Measurements from ENCODE around the gene EFNA3. TPM values are rescaled to one million over a fixed set of nuclear protein-coding genes. Genes with fewer than 3 reads are reported as not detected.

The EFNA3 gene
- total RNA-seq, 1 donor from 2014 or later = 9.0 TPM

- peaks cover 28% of the 10 kb centered on the region for H3K4me1 Mint-ChIP-seq (ENCODE audit: low read depth)
- no peaks in the 10 kb centered on the region for H3K9me3 Mint-ChIP-seq (ENCODE audit: low read depth)
Observed at GRCh38 chr1:155135415-155136028, 56.9 kb downstream of the EFNA3 start, which contains the start of gene SLC50A1. Gene SLC50A1 (plus strand): TSS chr1:155135852. CDS start chr1:155135912, 60 bp downstream.

GRCh38 chr1:155136748-155137147 lies 58.1 kb downstream of the EFNA3 start:
- H3K4me1 Mint-ChIP-seq (ENCODE audit: low read depth) = peaks cover 21% of the 10 kb centered on the region
- peak overlapping the region; percentile 97 for H3K4me3 Mint-ChIP-seq (ENCODE audit: low read depth)

More at GRCh38 chr1:155135415-155136028, 56.9 kb downstream of the EFNA3 start, which contains the start of gene SLC50A1:
- no peak for TF ChIP-seq CTCF (IDR thresholded peaks at IDR 0.05; ENCODE audit: unreplicated experiment)
- peak; percentile 97 for DNase-seq (ENCODE audit: low spot score, unreplicated experiment)
- no peaks in the 10 kb centered on the region for H3K27me3 Mint-ChIP-seq
- peaks cover 11% of the 10 kb centered on the region for H3K36me3 Mint-ChIP-seq (ENCODE audit: insufficient read depth)
- H3K27ac Mint-ChIP-seq = peak within 1 kb of the TSS; percentile 99
- H3K4me3 Mint-ChIP-seq (ENCODE audit: low read depth) = peak within 1 kb of the TSS; percentile 97

More at GRCh38 chr1:155136748-155137147, 58.1 kb downstream of the EFNA3 start:
- Mint-ChIP-seq H3K9me3 (ENCODE audit: low read depth) (no peaks in the 10 kb centered on the region), H3K27me3 (peaks cover 7% of the 10 kb centered on the region), H3K36me3 (ENCODE audit: insufficient read depth) (peaks cover 11% of the 10 kb centered on the region), H3K27ac (peak overlapping the region; percentile 99)
- TF ChIP-seq CTCF (IDR thresholded peaks at IDR 0.05; ENCODE audit: unreplicated experiment) = no peak
- DNase-seq (ENCODE audit: low spot score, unreplicated experiment) = no peak

Other genes starting within 250 kb of the EFNA3 start
- 0.36 and 0.86 TPM in 2 replicates for gene KCNN3, start 208.6 kb upstream of the EFNA3 start, total RNA-seq
- gene PMVK, start 142.1 kb upstream of the EFNA3 start, total RNA-seq = 26.3 and 26.9 TPM in 2 replicates
- 69.1 and 69.5 TPM in 2 replicates for gene PBXIP1, start 122.7 kb upstream of the EFNA3 start, total RNA-seq
- 49.1 and 52.7 TPM in 2 replicates for gene PYGO2, start 117.1 kb upstream of the EFNA3 start, total RNA-seq
- 43.3 and 54.7 TPM in 2 replicates for gene SHC1, start 108.1 kb upstream of the EFNA3 start, total RNA-seq
- 78.7 and 85.8 TPM in 2 replicates for gene CKS1B, start 104.2 kb upstream of the EFNA3 start, total RNA-seq
- gene FLAD1, start 95.5 kb upstream of the EFNA3 start, total RNA-seq = 53.7 and 55.9 TPM in 2 replicates
- gene LENEP, start 85.3 kb upstream of the EFNA3 start, total RNA-seq = 0.84 TPM in 2 replicates
- 28.9 and 29.9 TPM in 2 replicates for gene ZBTB7B, start 76.0 kb upstream of the EFNA3 start, total RNA-seq
- 2.2 TPM in 2 replicates for gene DCST2, start 45.1 kb upstream of the EFNA3 start, total RNA-seq
- gene DCST1, start 45.0 kb upstream of the EFNA3 start, total RNA-seq = not detected in 2 replicates
- gene ADAM15, start 27.5 kb upstream of the EFNA3 start, total RNA-seq = 20.9 and 22.1 TPM in 2 replicates
- 45.5 and 46.8 TPM in 2 replicates for gene EFNA4, start 15.1 kb upstream of the EFNA3 start, total RNA-seq
- gene EFNA1, start 49.0 kb downstream of the EFNA3 start, total RNA-seq = 22.1 and 22.2 TPM in 2 replicates
- gene SLC50A1, start 57.0 kb downstream of the EFNA3 start, total RNA-seq = 33.3 and 35.5 TPM in 2 replicates
- gene DPM3, start 61.7 kb downstream of the EFNA3 start, total RNA-seq = 45.6 and 49.3 TPM in 2 replicates
- 146 and 149 TPM in 2 replicates for gene KRTCAP2, start 94.5 kb downstream of the EFNA3 start, total RNA-seq
- gene TRIM46, start 95.0 kb downstream of the EFNA3 start, total RNA-seq = 21.1 and 25.7 TPM in 2 replicates
- gene THBS3, start 129.1 kb downstream of the EFNA3 start, total RNA-seq = 46.0 and 52.2 TPM in 2 replicates
- 38.1 and 38.7 TPM in 2 replicates for gene MTX1, start 129.9 kb downstream of the EFNA3 start, total RNA-seq
- gene ENTREP3, start 176.6 kb downstream of the EFNA3 start, total RNA-seq = 58.4 and 59.0 TPM in 2 replicates
- gene SCAMP3, start 183.5 kb downstream of the EFNA3 start, total RNA-seq = 53.1 and 57.1 TPM in 2 replicates
- gene CLK2, start 194.7 kb downstream of the EFNA3 start, total RNA-seq = 102 and 106 TPM in 2 replicates
- 13.6 and 15.6 TPM in 2 replicates for gene HCN3, start 198.6 kb downstream of the EFNA3 start, total RNA-seq
- gene PKLR, start 222.6 kb downstream of the EFNA3 start, total RNA-seq = 0.16 and 0.57 TPM in 2 replicates
- 232 and 261 TPM in 2 replicates for gene FDPS, start 230.0 kb downstream of the EFNA3 start, total RNA-seq
- 37.3 and 37.4 TPM in 2 replicates for gene RUSC1, start 242.1 kb downstream of the EFNA3 start, total RNA-seq